ENCODE measurements around the gene ZCCHC17. TPM values are rescaled to one million over a fixed set of nuclear protein-coding genes. Genes with fewer than 3 reads are reported as not detected.

The ZCCHC17 gene
- total RNA-seq, 1 donor from 2014 or later: 26.6 TPM

- Mint-ChIP-seq H3K4me1 (peaks cover 7% of the 10 kb centered on the region), H3K27me3 (ENCODE audit: low read depth) (no peaks in the 10 kb centered on the region), H3K27ac (no peak overlapping the region), H3K9me3 (no peaks in the 10 kb centered on the region), H3K36me3 (peaks cover 16% of the 10 kb centered on the region), H3K4me3 (no peak overlapping the region)
- TF ChIP-seq, protein P1, sequence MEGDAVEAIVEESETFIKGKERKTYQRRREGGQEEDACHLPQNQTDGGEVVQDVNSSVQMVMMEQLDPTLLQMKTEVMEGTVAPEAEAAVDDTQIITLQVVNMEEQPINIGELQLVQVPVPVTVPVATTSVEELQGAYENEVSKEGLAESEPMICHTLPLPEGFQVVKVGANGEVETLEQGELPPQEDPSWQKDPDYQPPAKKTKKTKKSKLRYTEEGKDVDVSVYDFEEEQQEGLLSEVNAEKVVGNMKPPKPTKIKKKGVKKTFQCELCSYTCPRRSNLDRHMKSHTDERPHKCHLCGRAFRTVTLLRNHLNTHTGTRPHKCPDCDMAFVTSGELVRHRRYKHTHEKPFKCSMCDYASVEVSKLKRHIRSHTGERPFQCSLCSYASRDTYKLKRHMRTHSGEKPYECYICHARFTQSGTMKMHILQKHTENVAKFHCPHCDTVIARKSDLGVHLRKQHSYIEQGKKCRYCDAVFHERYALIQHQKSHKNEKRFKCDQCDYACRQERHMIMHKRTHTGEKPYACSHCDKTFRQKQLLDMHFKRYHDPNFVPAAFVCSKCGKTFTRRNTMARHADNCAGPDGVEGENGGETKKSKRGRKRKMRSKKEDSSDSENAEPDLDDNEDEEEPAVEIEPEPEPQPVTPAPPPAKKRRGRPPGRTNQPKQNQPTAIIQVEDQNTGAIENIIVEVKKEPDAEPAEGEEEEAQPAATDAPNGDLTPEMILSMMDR (IDR thresholded peaks at IDR 0.05; ENCODE audit: unreplicated experiment): no peak
- no peak for DNase-seq (ENCODE audit: low spot score in 2 of 2, unreplicated experiment in 2 of 2)
Observed at GRCh38 chr1:31345635-31346034, 48.8 kb downstream of the ZCCHC17 start.

DNA sequence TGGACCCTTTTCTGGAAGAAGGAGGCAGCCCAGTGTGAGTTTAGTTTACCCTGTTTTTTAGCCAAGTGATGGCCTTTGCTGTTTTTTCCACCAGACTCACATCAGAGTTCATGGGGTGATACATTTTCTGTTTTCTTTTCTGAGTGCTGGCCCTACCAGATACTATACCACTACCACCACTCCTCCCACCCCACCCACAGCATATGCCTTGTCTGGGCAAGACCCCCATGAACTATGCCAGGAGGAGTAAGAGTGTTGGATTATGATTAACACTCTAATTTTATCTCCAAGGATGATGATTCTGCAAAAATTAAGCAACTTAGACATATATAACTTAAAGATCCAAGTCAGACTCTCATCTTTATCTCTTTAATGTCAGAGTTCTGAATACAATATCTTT is 50.0 kb downstream of the ZCCHC17 start:
- no peaks in the 10 kb centered on the region for H3K9me3 Mint-ChIP-seq
- peaks cover 18% of the 10 kb centered on the region for H3K36me3 Mint-ChIP-seq
- no peak overlapping the region for H3K4me3 Mint-ChIP-seq
- TF ChIP-seq, protein P1 (IDR thresholded peaks at IDR 0.05; ENCODE audit: unreplicated experiment): no peak
- H3K27ac Mint-ChIP-seq: no peak overlapping the region
- DNase-seq (ENCODE audit: low spot score in 2 of 2, unreplicated experiment in 2 of 2): no peak
- no peaks in the 10 kb centered on the region for H3K27me3 Mint-ChIP-seq (ENCODE audit: low read depth)
- peaks cover 3% of the 10 kb centered on the region for H3K4me1 Mint-ChIP-seq

DNA sequence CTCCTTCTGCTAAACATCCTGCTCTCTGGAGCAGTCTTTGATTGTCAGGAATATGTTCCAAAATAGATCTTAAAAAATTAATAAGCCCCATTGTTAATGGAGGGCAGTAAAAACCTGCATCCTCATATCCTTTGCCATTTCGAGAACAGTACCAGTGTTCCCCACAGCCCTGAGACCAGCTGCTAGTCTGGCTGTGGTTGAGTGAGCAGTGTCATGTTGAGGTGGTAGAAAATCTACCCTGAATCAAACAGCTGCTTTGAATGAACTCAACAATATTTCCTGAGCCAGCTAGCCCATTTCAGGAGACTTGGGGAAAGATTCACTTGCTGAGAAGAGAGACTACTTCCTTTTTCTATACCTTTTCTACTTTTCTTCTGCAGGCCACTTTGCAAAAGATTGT is 51.6 kb downstream of the ZCCHC17 start:
- Mint-ChIP-seq H3K27ac (no peak overlapping the region), H3K4me3 (no peak overlapping the region), H3K36me3 (peaks cover 34% of the 10 kb centered on the region), H3K9me3 (peaks cover 2% of the 10 kb centered on the region), H3K4me1 (no peaks in the 10 kb centered on the region), H3K27me3 (ENCODE audit: low read depth) (no peaks in the 10 kb centered on the region)
- TF ChIP-seq, protein P1 (IDR thresholded peaks at IDR 0.05; ENCODE audit: unreplicated experiment): no peak
- no peak for DNase-seq (ENCODE audit: low spot score in 2 of 2, unreplicated experiment in 2 of 2)

- H3K27me3 Mint-ChIP-seq (ENCODE audit: low read depth): no peaks in the 10 kb centered on the region
- H3K4me3 Mint-ChIP-seq: no peak overlapping the region
- no peak for DNase-seq (ENCODE audit: low spot score in 2 of 2, unreplicated experiment in 2 of 2)
- H3K4me1 Mint-ChIP-seq: no peaks in the 10 kb centered on the region
- peaks cover 4% of the 10 kb centered on the region for H3K9me3 Mint-ChIP-seq
- H3K27ac Mint-ChIP-seq: no peak overlapping the region
- peaks cover 42% of the 10 kb centered on the region for H3K36me3 Mint-ChIP-seq
- TF ChIP-seq, protein P1 (IDR thresholded peaks at IDR 0.05; ENCODE audit: unreplicated experiment): no peak
Observed at GRCh38 chr1:31354283-31354682, 57.5 kb downstream of the ZCCHC17 start.

DNA sequence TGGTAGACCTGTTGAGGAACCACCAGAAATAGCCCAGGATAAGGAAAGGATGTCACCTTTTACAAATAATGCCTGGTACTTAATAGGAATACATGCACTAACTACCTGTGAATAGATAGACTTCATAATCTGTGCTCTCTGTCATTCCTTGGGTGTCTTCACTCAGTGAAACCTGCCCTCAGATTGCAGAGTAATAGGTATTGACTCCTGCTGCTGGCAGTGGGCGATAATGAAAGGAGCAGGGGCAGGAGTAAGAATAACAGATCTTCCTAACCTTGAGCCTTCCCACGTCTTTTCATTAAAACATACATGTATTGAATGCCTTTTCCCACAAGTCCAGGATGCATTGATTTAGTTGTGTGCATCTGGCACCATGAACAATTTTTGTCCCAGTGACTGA is 59.6 kb downstream of the ZCCHC17 start:
- Mint-ChIP-seq H3K4me3 (no peak overlapping the region), H3K9me3 (peaks cover 4% of the 10 kb centered on the region), H3K4me1 (no peaks in the 10 kb centered on the region), H3K27me3 (ENCODE audit: low read depth) (no peaks in the 10 kb centered on the region), H3K36me3 (peaks cover 43% of the 10 kb centered on the region), H3K27ac (no peak overlapping the region)
- TF ChIP-seq, protein P1 (IDR thresholded peaks at IDR 0.05; ENCODE audit: unreplicated experiment): no peak
- no peak for DNase-seq (ENCODE audit: low spot score in 2 of 2, unreplicated experiment in 2 of 2)

DNA sequence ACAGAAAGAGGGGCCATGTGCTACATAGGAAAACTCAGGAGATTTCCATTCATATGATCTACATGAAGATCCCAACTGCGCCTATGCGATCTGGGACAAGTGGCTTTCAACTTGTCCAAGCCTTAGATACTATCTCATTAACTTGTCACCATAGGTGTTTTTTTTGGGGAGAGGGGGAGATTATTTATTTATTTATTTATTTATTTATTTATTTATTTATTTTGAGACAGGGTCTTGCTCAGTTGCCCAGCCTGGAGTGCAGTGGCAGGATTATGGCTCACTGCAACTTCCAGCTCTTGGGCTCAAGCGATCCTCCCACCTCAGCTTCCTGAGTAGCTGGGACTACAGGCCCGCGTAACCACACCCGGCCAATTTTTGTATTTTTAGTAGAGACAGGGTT is 64.8 kb downstream of the ZCCHC17 start:
- Mint-ChIP-seq H3K27me3 (ENCODE audit: low read depth) (no peaks in the 10 kb centered on the region), H3K9me3 (no peaks in the 10 kb centered on the region), H3K4me1 (no peaks in the 10 kb centered on the region), H3K4me3 (no peak overlapping the region), H3K27ac (no peak overlapping the region), H3K36me3 (peaks cover 33% of the 10 kb centered on the region)
- DNase-seq (ENCODE audit: low spot score in 2 of 2, unreplicated experiment in 2 of 2): no peak
- TF ChIP-seq, protein P1 (IDR thresholded peaks at IDR 0.05; ENCODE audit: unreplicated experiment): no peak
